Measurements from ENCODE around the gene EFNA1. TPM values are rescaled to one million over a fixed set of nuclear protein-coding genes. Genes with fewer than 3 reads are reported as not detected.

EFNA1 gene
- total RNA-seq, 1 experiment from 2014 or later = 19.7 TPM

GRCh38 chr1:155082301-155083051 lies 45.2 kb upstream of the EFNA1 start:
- DNase-seq (ENCODE audit: low read depth, low spot score) (no peak), ATAC-seq (no peak)
- TF ChIP-seq ZBTB33 (IDR thresholded peaks at IDR 0.05; ENCODE audit: extremely low read depth, insufficient replicate concordance, low read length) = no peak
- TF ChIP-seq EZH2phosphoT487 (IDR thresholded peaks at IDR 0.05; ENCODE audit: borderline replicate concordance) = no peak
- TF ChIP-seq EGR1 (IDR thresholded peaks at IDR 0.05; ENCODE audit: low read depth) = no peak
- TF ChIP-seq EZH2 (IDR thresholded peaks at IDR 0.05) = no peak
- TF ChIP-seq MAX (IDR thresholded peaks at IDR 0.05) = no peak
- no peak for TF ChIP-seq RAD21 (IDR thresholded peaks at IDR 0.05; ENCODE audit: low read depth)
- Histone ChIP-seq H2AFZ (ENCODE audit: low read depth, low read length, poor library complexity, severe bottlenecking) (no peak overlapping the region), H3K4me3 (replicated peaks in 1 of 2; ENCODE audit: low read depth in 1 of 2, low read length in 2 of 2) (no peak overlapping the region), H3K36me3 (ENCODE audit: control insufficient read depth in 1 of 2, insufficient read depth in 2 of 2, low read length in 2 of 2) (peaks cover 0 to 6% of the 10 kb centered on the region in 2 experiments; a peak in 1 of 4 replicates), H3K27me3 (ENCODE audit: insufficient read depth, low read length) (no peaks in the 10 kb centered on the region), H3K79me2 (ENCODE audit: insufficient read depth, low read length) (no peaks in the 10 kb centered on the region; the same call in 1 of the 2 replicates), H3K9me3 (ENCODE audit: control insufficient read depth in 1 of 2, insufficient read depth in 1 of 2, low read depth in 1 of 2, low read length in 2 of 2) (no peaks in the 10 kb centered on the region), H3K4me2 (ENCODE audit: low read length) (peak overlapping the region; percentile 90), H3K9me2 (ENCODE audit: insufficient read depth) (no peaks in the 10 kb centered on the region), H3K9ac (ENCODE audit: low read length) (peak overlapping the region; percentile 30; the same call in 1 of the 2 replicates), H4K20me1 (ENCODE audit: insufficient read depth) (no peaks in the 10 kb centered on the region), H3K27ac (ENCODE audit: low read depth, low read length) (peak overlapping the region; percentile 34; the same call in 1 of the 2 replicates), H3K4me1 (ENCODE audit: control insufficient read depth in 1 of 2, insufficient read depth in 2 of 2, low read length in 2 of 2) (peaks cover 37 to 80% of the 10 kb centered on the region in 2 experiments)
- BruUV-seq (replicated peaks) = no TSS peak
- ChIA-PET RAD21 (ENCODE audit: low non-redundant PET in 1 of 2, low total read pairs in 2 of 2, uncharacterized antibody in 2 of 2, unreplicated experiment in 2 of 2) (no interaction called here), POLR2A (no interaction called here), CTCF (no interaction called here)
- intact Hi-C loops (cut with micrococcal nuclease) = loop anchor here (5.0 kb wide), 1 partner anchor 525 kb away; the partner anchor contains the start of gene UBE2Q1

All from HCT116 (cell line).